Measurements from ENCODE around the gene ZFAND6. TPM values are rescaled to one million over a fixed set of nuclear protein-coding genes. Genes with fewer than 3 reads are reported as not detected.

Gene ZFAND6
- total RNA-seq, 2 donors from 2014 or later: 103 to 167 TPM

DNA sequence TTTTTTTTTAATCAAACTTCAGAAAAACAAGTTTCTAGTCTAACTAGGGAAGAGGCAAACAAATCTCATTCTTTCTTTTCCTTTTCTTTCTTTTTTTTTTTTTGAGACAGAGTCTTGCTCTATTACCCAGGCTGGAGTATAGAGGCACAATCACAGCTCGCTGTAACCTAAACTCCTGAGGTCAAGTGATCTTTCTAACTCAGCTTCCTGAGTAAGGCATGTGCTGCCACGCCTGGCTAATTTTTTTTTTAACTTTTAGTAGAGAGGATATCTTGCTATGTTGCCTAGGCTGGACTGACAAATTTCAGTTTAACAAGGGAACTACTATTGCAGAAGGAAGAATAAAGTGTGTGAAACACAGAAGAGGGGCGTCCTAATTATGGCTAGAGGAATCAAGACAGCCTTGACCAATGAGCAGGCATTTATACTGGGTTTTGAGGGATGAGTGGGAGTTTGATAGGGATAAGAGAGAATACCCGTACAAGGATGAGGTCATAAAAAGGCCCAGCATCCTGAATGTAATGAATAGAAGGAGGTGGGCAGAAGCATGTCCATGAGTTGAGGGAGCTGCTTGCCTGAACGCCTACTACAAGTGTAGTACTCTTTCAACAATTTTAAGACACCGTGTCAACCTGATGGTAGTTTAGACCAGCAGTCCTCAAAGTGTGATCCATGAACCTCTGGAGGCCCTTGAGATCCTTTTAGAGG is 6.7 kb upstream of the ZFAND6 start:
- Histone ChIP-seq H3K4me3 (no peak overlapping the region), H3K27ac (no peak overlapping the region), H3K36me3 (no peaks in the 10 kb centered on the region), H3K9me3 (no peaks in the 10 kb centered on the region), H3K27me3 (replicated peaks; ENCODE audit: insufficient read depth) (no peaks in the 10 kb centered on the region), H3K4me1 (replicated peaks) (no peaks in the 10 kb centered on the region)
- TF ChIP-seq, protein P1, sequence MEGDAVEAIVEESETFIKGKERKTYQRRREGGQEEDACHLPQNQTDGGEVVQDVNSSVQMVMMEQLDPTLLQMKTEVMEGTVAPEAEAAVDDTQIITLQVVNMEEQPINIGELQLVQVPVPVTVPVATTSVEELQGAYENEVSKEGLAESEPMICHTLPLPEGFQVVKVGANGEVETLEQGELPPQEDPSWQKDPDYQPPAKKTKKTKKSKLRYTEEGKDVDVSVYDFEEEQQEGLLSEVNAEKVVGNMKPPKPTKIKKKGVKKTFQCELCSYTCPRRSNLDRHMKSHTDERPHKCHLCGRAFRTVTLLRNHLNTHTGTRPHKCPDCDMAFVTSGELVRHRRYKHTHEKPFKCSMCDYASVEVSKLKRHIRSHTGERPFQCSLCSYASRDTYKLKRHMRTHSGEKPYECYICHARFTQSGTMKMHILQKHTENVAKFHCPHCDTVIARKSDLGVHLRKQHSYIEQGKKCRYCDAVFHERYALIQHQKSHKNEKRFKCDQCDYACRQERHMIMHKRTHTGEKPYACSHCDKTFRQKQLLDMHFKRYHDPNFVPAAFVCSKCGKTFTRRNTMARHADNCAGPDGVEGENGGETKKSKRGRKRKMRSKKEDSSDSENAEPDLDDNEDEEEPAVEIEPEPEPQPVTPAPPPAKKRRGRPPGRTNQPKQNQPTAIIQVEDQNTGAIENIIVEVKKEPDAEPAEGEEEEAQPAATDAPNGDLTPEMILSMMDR (IDR thresholded peaks at IDR 0.05): no peak
- no peak for TF ChIP-seq POLR2AphosphoS5 (IDR thresholded peaks at IDR 0.05)
- TF ChIP-seq POLR2A (IDR thresholded peaks at IDR 0.05): no peak
- WGBS: 71% methylated on average over 6 of the region's 6 CpGs
- intact Hi-C loops (cut with DNase I): loop anchor here (10.0 kb wide), 2 partner anchors 128 to 352 kb away; partner anchors contain the start of gene ARNT2
- DNase-seq (ENCODE audit: low spot score): no peak

DNA sequence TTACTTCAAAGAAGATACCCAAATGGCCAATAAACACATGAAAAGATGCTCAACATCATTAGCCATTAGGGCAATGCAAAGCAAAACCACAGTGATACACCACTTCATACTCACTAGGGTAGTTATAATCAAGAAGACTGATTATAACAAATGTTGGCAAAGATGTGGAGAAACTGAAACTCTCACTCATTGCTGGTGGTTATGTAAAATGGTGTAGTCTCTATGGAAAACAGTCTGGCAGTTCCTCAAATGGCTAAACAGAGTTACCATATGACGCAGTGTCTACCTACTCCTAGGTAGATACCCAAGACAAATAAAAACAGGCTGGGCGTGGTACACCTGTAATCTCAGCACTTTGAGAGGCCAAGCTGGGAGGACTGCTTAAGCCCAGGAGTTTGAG is 3.5 kb upstream of the ZFAND6 start:
- Histone ChIP-seq H3K27me3 (replicated peaks; ENCODE audit: insufficient read depth) (no peaks in the 10 kb centered on the region), H3K4me1 (replicated peaks) (no peaks in the 10 kb centered on the region), H3K4me3 (no peak overlapping the region), H3K36me3 (no peaks in the 10 kb centered on the region), H3K9me3 (no peaks in the 10 kb centered on the region), H3K27ac (no peak overlapping the region)
- intact Hi-C loops (cut with DNase I): loop anchor here (10.0 kb wide), 2 partner anchors 131 to 349 kb away; partner anchors contain the start of gene ARNT2
- TF ChIP-seq, protein P1 (IDR thresholded peaks at IDR 0.05): no peak
- TF ChIP-seq POLR2A (IDR thresholded peaks at IDR 0.05) (no peak), POLR2AphosphoS5 (IDR thresholded peaks at IDR 0.05) (no peak)
- WGBS: 94% methylated on average over 2 of the region's 2 CpGs
- DNase-seq (ENCODE audit: low spot score): no peak

DNA sequence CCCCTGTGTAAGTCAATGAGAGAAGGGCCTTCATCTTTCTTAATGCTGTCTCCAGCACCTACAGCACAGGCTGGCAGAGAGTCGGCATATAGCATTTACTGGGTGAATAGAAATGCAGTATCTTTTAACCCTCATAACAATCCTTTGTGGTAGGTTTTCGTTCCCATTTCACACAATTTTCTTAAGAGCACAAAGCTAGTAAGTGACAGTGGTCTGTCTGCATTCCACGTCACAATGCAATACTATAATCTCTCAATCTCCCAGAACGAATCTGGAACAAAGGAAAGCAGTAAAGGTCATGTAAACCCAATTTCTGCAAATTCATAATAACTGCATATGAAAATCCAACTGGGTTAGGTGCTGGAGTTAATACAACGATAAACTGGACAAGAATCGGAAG is 1.4 kb upstream of the ZFAND6 start:
- Histone ChIP-seq H3K27me3 (replicated peaks; ENCODE audit: insufficient read depth) (no peaks in the 10 kb centered on the region), H3K9me3 (no peaks in the 10 kb centered on the region), H3K4me1 (replicated peaks) (no peaks in the 10 kb centered on the region), H3K36me3 (no peaks in the 10 kb centered on the region), H3K4me3 (no peak overlapping the region), H3K27ac (no peak overlapping the region)
- DNase-seq (ENCODE audit: low spot score): no peak
- WGBS: 43% methylated on average over 6 of the region's 6 CpGs
- intact Hi-C loops (cut with DNase I): loop anchor here (10.0 kb wide), 2 partner anchors 133 to 347 kb away; partner anchors contain the start of gene ARNT2
- TF ChIP-seq POLR2A (IDR thresholded peaks at IDR 0.05) (no peak), POLR2AphosphoS5 (IDR thresholded peaks at IDR 0.05) (no peak)
- TF ChIP-seq, protein P1 (IDR thresholded peaks at IDR 0.05): no peak

DNA sequence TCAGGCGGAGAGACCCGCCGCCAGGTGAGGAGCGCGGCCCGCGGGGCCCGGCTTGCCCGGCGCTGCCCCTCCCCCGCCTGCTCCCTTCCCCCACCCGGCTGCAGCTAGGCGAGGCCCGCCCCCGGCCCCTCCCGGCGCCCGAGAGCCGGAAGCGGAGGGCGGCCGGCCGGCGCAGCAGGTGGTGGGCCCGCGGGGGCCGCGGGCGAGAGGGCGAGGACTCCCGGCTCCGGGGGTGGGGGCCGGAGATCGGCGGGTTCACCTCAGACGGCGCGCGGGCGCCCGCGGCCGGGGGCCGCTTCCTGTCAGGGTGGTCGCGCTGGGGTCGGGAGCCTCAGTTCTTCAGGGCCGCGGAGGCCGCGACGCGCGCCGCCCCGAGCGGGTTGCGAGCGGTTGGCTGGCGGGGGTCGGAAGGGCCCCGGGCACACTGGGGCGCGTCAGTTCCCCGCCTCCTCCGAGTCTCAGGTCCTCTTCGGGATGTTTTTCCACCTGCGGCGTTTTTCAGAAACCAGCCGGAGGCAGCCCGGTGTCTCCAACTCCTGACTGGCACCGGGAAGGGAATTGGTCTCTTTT is 395 bp downstream of the ZFAND6 start:
- peak overlapping the region; percentile 93 to 94 for H3K4me3 ChIP-seq
- no peaks in the 10 kb centered on the region for H3K4me1 ChIP-seq (replicated peaks)
- under 1% methylated on average over 25 of the region's 72 CpGs for WGBS
- H3K27ac ChIP-seq: peak overlapping the region; percentile 97 to 99
- H3K9me3 ChIP-seq: no peaks in the 10 kb centered on the region
- H3K27me3 ChIP-seq (replicated peaks; ENCODE audit: insufficient read depth): no peaks in the 10 kb centered on the region
- intact Hi-C loops (cut with DNase I): loop anchor here (1.0 to 10.0 kb wide), 4 partner anchors 92 to 345 kb away; partner anchors contain the start of genes ARNT2 and FAH
- no peak for TF ChIP-seq POLR2AphosphoS5 (IDR thresholded peaks at IDR 0.05)
- TF ChIP-seq POLR2A (IDR thresholded peaks at IDR 0.05): no peak
- TF ChIP-seq, protein P1 (IDR thresholded peaks at IDR 0.05): no peak
- DNase-seq (ENCODE audit: low spot score): peak; percentile 39
- H3K36me3 ChIP-seq: no peaks in the 10 kb centered on the region

Data from prostate gland (tissue), 2 donors.